OCI-LY3 (cell line): ENCODE results near the gene STAC2.
A peak's percentile ranks its signal among the peaks of the same experiment; 100 is the strongest.

Experiments used
- H2AFZ ChIP-seq: fragments of 200-600, 300-600 bp; shearing (Covaris generic); 2 replicates; pipeline ENCODE4 v1.6.0; 2014; ENCODE audit warnings: antibody characterized with exemption, low read depth, low read length
- H3K27ac ChIP-seq: fragments of 200-600, 300-600 bp; sonication (generic); 2 replicates; pipeline ENCODE4 v1.5.1; 2014; ENCODE audit warnings: mild to moderate bottlenecking, low read length, moderate library complexity, mixed read lengths
- H3K27me3 ChIP-seq: fragments of 200-600, 300-600 bp; sonication (generic); 2 replicates; pipeline ENCODE4 v1.6.1; 2014; ENCODE audit warnings: low read depth, low read length, mixed read lengths
- H3K36me3 ChIP-seq: fragments of 200-600, 300-600 bp; sonication (generic); replicated peaks from 2 replicates; pipeline ENCODE3; 2014; ENCODE audit warnings: low read depth, low read length, mixed read lengths
- H3K4me1 ChIP-seq: fragments of 300-600, 200-600 bp; sonication (generic); 2 replicates; pipeline ENCODE4 v1.6.1; 2014; ENCODE audit warnings: low read length, mixed read lengths
- H3K4me2 ChIP-seq: fragments of 200-600, 300-600 bp; sonication (generic); 2 replicates; pipeline ENCODE4 v1.6.1; 2014; ENCODE audit warnings: low read length, mixed read lengths
- H3K4me3 ChIP-seq: fragments of 300-600, 200-600 bp; sonication (generic); 2 replicates; pipeline ENCODE4 v1.5.1; 2014; ENCODE audit warnings: antibody characterized with exemption, mild to moderate bottlenecking, low read length, moderate library complexity
- H3K79me2 ChIP-seq: fragments of 300-600, 200-600 bp; shearing (Covaris generic); 2 replicates; pipeline ENCODE4 v1.6.1; 2014; ENCODE audit warnings: mild to moderate bottlenecking, low read length, mixed read lengths
- H3K9ac ChIP-seq: fragments of 300-600, 200-600 bp; shearing (Covaris generic); 2 replicates; pipeline ENCODE4 v1.6.0; 2014; ENCODE audit warnings: mild to moderate bottlenecking, low read length, moderate library complexity
- H3K9me3 ChIP-seq: fragments of 200-600, 300-600 bp; shearing (Covaris generic); 2 replicates; pipeline ENCODE4 v1.6.1; 2014; ENCODE audit warnings: low read length, mixed read lengths; ENCODE audit not compliant: insufficient read depth
- H4K20me1 ChIP-seq: fragments of 200-600, 300-600 bp; sonication (generic); 2 replicates; pipeline ENCODE4 v1.6.1; 2016; ENCODE audit warnings: low read length, mixed read lengths; ENCODE audit not compliant: insufficient read depth
- CTCF ChIP-seq: fragments of 200-600, 300-600 bp; sonication (generic); IDR thresholded peaks from 2 replicates; pipeline ENCODE4 v1.5.1; 2014; ENCODE audit warnings: antibody characterized with exemption, low read length, low read depth
- EZH2phosphoT487 ChIP-seq: fragments of 200-600 bp; shearing (Covaris generic); IDR thresholded peaks from 2 replicates; pipeline ENCODE4 v1.6.1; 2018; ENCODE audit warnings: antibody characterized with exemption, mixed run types, low read depth

Gene STAC2

GRCh38 chr17:39196808-39197291, 28.9 kb downstream of the STAC2 start:
- Histone ChIP-seq H3K4me1 (peaks cover 27% of the 10 kb centered on the region), H4K20me1 (no peaks in the 10 kb centered on the region), H3K79me2 (peaks cover 32% of the 10 kb centered on the region), H3K36me3 (peaks cover 12% of the 10 kb centered on the region), H3K27me3 (no peaks in the 10 kb centered on the region), H3K9ac (peak overlapping the region; percentile 64), H2AFZ (no peak overlapping the region), H3K27ac (no peak overlapping the region), H3K4me3 (peak overlapping the region; percentile 79), H3K4me2 (peak overlapping the region; percentile 99), H3K9me3 (no peaks in the 10 kb centered on the region)
- TF ChIP-seq CTCF = no peak
- no peak for TF ChIP-seq EZH2phosphoT487

- no peaks in the 10 kb centered on the region for H3K27me3 ChIP-seq
- H4K20me1 ChIP-seq = no peaks in the 10 kb centered on the region
- peaks cover 27% of the 10 kb centered on the region for H3K79me2 ChIP-seq
- peaks cover 9% of the 10 kb centered on the region for H3K36me3 ChIP-seq
- no peaks in the 10 kb centered on the region for H3K9me3 ChIP-seq
- peaks cover 23% of the 10 kb centered on the region for H3K4me1 ChIP-seq
- no peak overlapping the region for H3K27ac ChIP-seq
- TF ChIP-seq EZH2phosphoT487 = no peak
- TF ChIP-seq CTCF = no peak
- peak overlapping the region; percentile 79 for H3K4me3 ChIP-seq
- H3K4me2 ChIP-seq = peak overlapping the region; percentile 99
- H2AFZ ChIP-seq = no peak overlapping the region
- H3K9ac ChIP-seq = peak overlapping the region; percentile 36; the same call in 1 of the 2 replicates
These were observed 29.4 kb downstream of the STAC2 start for GRCh38 chr17:39196241-39196807.

GRCh38 chr17:39195568-39196160, 30.1 kb downstream of the STAC2 start:
- Histone ChIP-seq H3K4me3 (no peak overlapping the region), H4K20me1 (no peaks in the 10 kb centered on the region), H3K9me3 (no peaks in the 10 kb centered on the region), H3K4me1 (peaks cover 18% of the 10 kb centered on the region), H3K9ac (no peak overlapping the region), H3K27me3 (no peaks in the 10 kb centered on the region), H3K36me3 (peaks cover 3% of the 10 kb centered on the region), H3K4me2 (no peak overlapping the region), H3K27ac (no peak overlapping the region), H2AFZ (no peak overlapping the region), H3K79me2 (peaks cover 20% of the 10 kb centered on the region)
- TF ChIP-seq EZH2phosphoT487 (no peak), CTCF (no peak)

GRCh38 chr17:39194985-39195524, 30.7 kb downstream of the STAC2 start:
- H4K20me1 ChIP-seq = no peaks in the 10 kb centered on the region
- no peaks in the 10 kb centered on the region for H3K9me3 ChIP-seq
- no peak overlapping the region for H3K4me3 ChIP-seq
- no peak overlapping the region for H3K4me2 ChIP-seq
- H2AFZ ChIP-seq = no peak overlapping the region
- H3K4me1 ChIP-seq = peaks cover 18% of the 10 kb centered on the region
- no peaks in the 10 kb centered on the region for H3K36me3 ChIP-seq
- H3K27me3 ChIP-seq = no peaks in the 10 kb centered on the region
- H3K27ac ChIP-seq = no peak overlapping the region
- no peak overlapping the region for H3K9ac ChIP-seq
- peaks cover 14% of the 10 kb centered on the region for H3K79me2 ChIP-seq
- TF ChIP-seq EZH2phosphoT487 (no peak), CTCF (no peak)
